Measurements from ENCODE around the gene CEMIP. TPM values are rescaled to one million over a fixed set of nuclear protein-coding genes. Genes with fewer than 3 reads are reported as not detected.
"Not testable (repeated sequence)": the region's sequence is repeated elsewhere in the genome, so short reads cannot be mapped to it uniquely, and the experiment has no call there.

CEMIP gene
- total and polyA plus RNA-seq, 2 of the 4 experiments (the other 2 are of a cell fraction) = 63.8 to 78.0 TPM

DNA sequence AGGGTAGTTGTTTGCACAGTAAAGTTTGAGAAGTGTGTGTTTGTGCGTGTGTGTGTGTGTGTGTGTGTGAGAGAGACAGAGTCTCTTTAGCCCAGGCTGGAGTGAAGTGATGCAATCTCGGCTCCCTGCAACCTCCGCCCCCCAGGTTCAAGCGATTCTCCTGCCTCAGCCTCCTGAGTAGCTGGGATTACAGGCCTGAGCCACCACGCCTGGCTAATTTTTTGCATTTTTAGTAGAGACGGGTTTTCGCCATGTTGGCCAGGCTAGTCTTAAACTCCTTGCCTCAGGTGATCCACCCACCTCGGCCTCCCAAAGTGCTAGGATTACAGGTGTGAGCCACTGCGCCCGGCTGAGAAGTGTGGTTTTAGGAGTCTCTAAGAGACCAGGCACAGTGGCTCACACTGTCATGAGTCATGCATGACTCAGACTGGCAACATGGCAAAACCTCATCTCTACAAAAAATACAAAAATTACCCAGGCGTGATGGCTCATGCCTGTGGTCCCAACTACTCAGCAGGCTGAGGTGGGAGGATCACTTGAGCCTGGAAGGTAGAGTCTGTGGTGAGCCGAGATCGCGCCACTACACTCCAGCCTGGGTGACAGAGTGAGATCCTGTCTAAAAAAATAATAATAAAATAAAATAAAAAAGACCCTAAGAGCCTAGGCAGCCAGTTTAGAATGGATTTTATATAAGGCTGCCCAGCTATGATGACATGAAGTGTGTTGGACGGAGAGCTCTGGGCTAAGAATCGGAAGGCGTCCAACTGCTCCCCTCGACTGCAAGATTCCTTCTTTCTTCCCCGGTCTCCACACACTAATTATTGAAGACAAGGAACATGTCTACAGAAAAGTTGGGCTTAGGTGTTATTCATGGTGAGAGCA is 176.6 kb downstream of the CEMIP start:
- Histone ChIP-seq H3K27ac (ENCODE audit: insufficient read depth, low read length) (peak overlapping the region; percentile 13; the same call in 1 of the 2 replicates), H3K36me3 (ENCODE audit: control insufficient read depth, insufficient read depth, low read length) (peaks cover 12% of the 10 kb centered on the region), H3K4me2 (ENCODE audit: low read depth, low read length) (0 out of 2 replicates have a peak overlapping the region, but pooled peaks have one; percentile 2), H4K20me1 (ENCODE audit: insufficient read depth, low read length) (peaks cover 39% of the 10 kb centered on the region), H3K9me1 (ENCODE audit: insufficient read depth, low read length) (peaks cover 23% of the 10 kb centered on the region)
- H3K56ac ChIP-seq (ENCODE audit: extremely low read depth, insufficient read depth, low read length); dilution Hi-C loops (cut with HindIII; ENCODE audit: low sequenced_read_pairs, unreplicated experiment); H4K91ac ChIP-seq (ENCODE audit: insufficient read depth, low read depth, low read length); H3K4me3 ChIP-seq (ENCODE audit: insufficient read depth, low read depth, low read length); H4K8ac ChIP-seq (ENCODE audit: low read depth in 2 of 2, low read length in 2 of 2); BruUV-seq (replicated peaks); H3K23ac ChIP-seq (ENCODE audit: low read depth, low read length); H2BK120ac ChIP-seq (ENCODE audit: low read depth, low read length); H4K5ac ChIP-seq (ENCODE audit: low read depth, low read length); H2AFZ ChIP-seq (replicated peaks; ENCODE audit: low read length, poor library complexity); in situ Hi-C loops (cut with MboI; ENCODE audit: low sequenced_read_pairs); H2AK9ac ChIP-seq (replicated peaks; ENCODE audit: low read depth, low read length, poor library complexity); intact Hi-C loops (cut with micrococcal nuclease); H2BK20ac ChIP-seq (ENCODE audit: low read depth, low read length); H3K9ac ChIP-seq (ENCODE audit: low read depth, low read length); H3K4ac ChIP-seq (ENCODE audit: low read depth, low read length); H3K14ac ChIP-seq (replicated peaks; ENCODE audit: low read depth, low read length); H3K4me1 ChIP-seq (ENCODE audit: control insufficient read depth, insufficient read depth, low read length); H3K9me3 ChIP-seq (ENCODE audit: control insufficient read depth, insufficient read depth, low read length); H2BK15ac ChIP-seq (ENCODE audit: low read depth, low read length); H3K18ac ChIP-seq (ENCODE audit: low read depth, low read length); H2BK5ac ChIP-seq (ENCODE audit: low read depth, low read length, poor library complexity, severe bottlenecking); H2AK5ac ChIP-seq (ENCODE audit: low read depth, low read length); H3K79me1 ChIP-seq (ENCODE audit: low read depth in 1 of 2, low read length in 2 of 2); H3K27me3 ChIP-seq (ENCODE audit: control insufficient read depth, insufficient read depth, low read length): not testable (repeated sequence)
- peak; percentile 69 for ATAC-seq (ENCODE audit: low read depth)
- POLR2A ChIA-PET (ENCODE audit: unreplicated experiment) = interaction anchor here (0.6 kb wide), 1 partner anchor 547 kb away, joined by 5 read pairs; no protein-coding TSS in a partner anchor
- peak; percentile 45; the same call in 1 of the 2 replicates for TF ChIP-seq NFE2L2 (IDR thresholded peaks at IDR 0.05; ENCODE audit: low read depth, low read length)
- peak; percentile 97 for TF ChIP-seq FOS (IDR thresholded peaks at IDR 0.05; ENCODE audit: low read depth, low read length)
- TF ChIP-seq CEBPB (IDR thresholded peaks at IDR 0.05; ENCODE audit: low read depth, low read length) = peak; percentile 69
- peak; percentile 63 for TF ChIP-seq BHLHE40 (IDR thresholded peaks at IDR 0.05; ENCODE audit: low read depth, low read length)
- WGBS, 2 experiments (ENCODE audit: extremely low coverage in 2 of 2, insufficient read length in 1 of 2) = 89% methylated on average over 3 of the region's 19 CpGs; no CpG with 5 or more reads in 1 of the 2 experiments
- CTCF ChIA-PET = interaction anchor here (0.6 kb wide), 1 partner anchor 8 kb away, joined by 3 read pairs; no protein-coding TSS in a partner anchor
- peak; percentile 96 for DNase-seq

All from IMR-90 (cell line).